Ishikawa (cell line): ENCODE results near the gene KCNK15.
A peak's percentile ranks its signal among the peaks of the same experiment; 100 is the strongest.

Experiments used
- CEBPB ChIP-seq: IDR thresholded peaks from 2 replicates; pipeline ENCODE4 v1.6.1; 2012
- CREB1 ChIP-seq: IDR thresholded peaks from 2 replicates; pipeline ENCODE4 v1.6.1; 2012; ENCODE audit warnings: low read depth
- EGR1 ChIP-seq: IDR thresholded peaks from 2 replicates; pipeline ENCODE4 v1.6.1; 2012
- EP300 ChIP-seq: IDR thresholded peaks from 2 replicates; pipeline ENCODE4 v1.6.1; 2012; ENCODE audit warnings: borderline replicate concordance
- FOXM1 ChIP-seq: IDR thresholded peaks from 2 replicates; pipeline ENCODE4 v1.6.1; 2012; ENCODE audit warnings: low read depth, borderline replicate concordance
- MAX ChIP-seq: IDR thresholded peaks from 2 replicates; pipeline ENCODE4 v1.6.1; 2012
- NFIC ChIP-seq: IDR thresholded peaks from 2 replicates; pipeline ENCODE4 v1.6.1; 2012
- RAD21 ChIP-seq: IDR thresholded peaks from 2 replicates; pipeline ENCODE4 v1.6.1; 2012; ENCODE audit warnings: low read depth
- REST ChIP-seq: IDR thresholded peaks from 2 replicates; pipeline ENCODE4 v1.6.1; 2012; ENCODE audit warnings: low read depth, mild to moderate bottlenecking
- TAF1 ChIP-seq: IDR thresholded peaks from 2 replicates; pipeline ENCODE4 v1.6.1; 2012; ENCODE audit warnings: low read depth, mild to moderate bottlenecking
- TCF12 ChIP-seq: IDR thresholded peaks from 2 replicates; pipeline ENCODE4 v1.6.1; 2012; ENCODE audit warnings: low read depth
- TEAD4 ChIP-seq: IDR thresholded peaks from 2 replicates; pipeline ENCODE4 v1.6.1; 2012
- USF1 ChIP-seq: IDR thresholded peaks from 2 replicates; pipeline ENCODE4 v1.6.1; 2012
- YY1 ChIP-seq: IDR thresholded peaks from 2 replicates; pipeline ENCODE4 v1.6.1; 2012; ENCODE audit warnings: low read depth
- ZBTB7A ChIP-seq: IDR thresholded peaks from 2 replicates; pipeline ENCODE4 v1.6.1; 2012; ENCODE audit warnings: low read depth

Gene KCNK15

GRCh38 chr20:44717986-44718385 is 27.7 kb upstream of the KCNK15 start:
- no peak for TF ChIP-seq REST

- TF ChIP-seq YY1, result no peak
- TF ChIP-seq EP300, result no peak
- no peak for TF ChIP-seq TAF1
- 0 out of 2 replicates have a peak, but pooled peaks have one; percentile 0 for TF ChIP-seq MAX
These were observed 25.8 kb upstream of the KCNK15 start for GRCh38 chr20:44719841-44720240.

GRCh38 chr20:44720621-44720996 is 25.1 kb upstream of the KCNK15 start:
- TF ChIP-seq REST (no peak), TCF12 (0 out of 2 replicates have a peak, but pooled peaks have one; percentile 9), NFIC (peak; percentile 46)

- TF ChIP-seq CEBPB (peak; percentile 79), EP300 (no peak), CREB1 (no peak), TCF12 (0 out of 2 replicates have a peak, but pooled peaks have one; percentile 7), MAX (no peak), EGR1 (no peak), USF1 (no peak), RAD21 (no peak), FOXM1 (no peak), ZBTB7A (no peak), REST (no peak), NFIC (peak; percentile 3; the same call in 1 of the 2 replicates), TEAD4 (peak; percentile 63), TAF1 (no peak), YY1 (no peak)
These were observed 24.5 kb upstream of the KCNK15 start for GRCh38 chr20:44720997-44721784.

- TF ChIP-seq USF1 (no peak), TCF12 (no peak), NFIC (no peak), EP300 (no peak), RAD21 (no peak), TAF1 (no peak), EGR1 (no peak), REST (no peak), CEBPB (no peak)
These were observed 23.9 kb upstream of the KCNK15 start for GRCh38 chr20:44721785-44722054.
